GM10266 (cell line): ENCODE measurements around the gene CR2.
"Not testable (repeated sequence)": the region's sequence is repeated elsewhere in the genome, so short reads cannot be mapped to it uniquely, and the experiment has no call there.

ENCODE experiments used
- DNase-seq: peaks from one replicate; pipeline ENCODE4 v3.0.0; 2012; ENCODE audit errors: extremely low spot score
- CTCF ChIP-seq: IDR thresholded peaks from 2 replicates; pipeline ENCODE4 v1.5.1; 2012; ENCODE audit warnings: mild to moderate bottlenecking, low read depth; ENCODE audit not compliant: control insufficient read depth, insufficient read depth; ENCODE audit errors: missing control alignments

The CR2 gene

GRCh38 chr1:207503950-207504349 is 49.8 kb downstream of the CR2 start:
- TF ChIP-seq CTCF, result no peak
- DNase-seq, result no peak

- TF ChIP-seq CTCF, result no peak
- DNase-seq, result no peak
Observed at GRCh38 chr1:207504438-207504837, 50.3 kb downstream of the CR2 start.

GRCh38 chr1:207510444-207510843 is 56.3 kb downstream of the CR2 start:
- no peak for TF ChIP-seq CTCF

GRCh38 chr1:207514890-207515289 is 60.8 kb downstream of the CR2 start:
- no peak for TF ChIP-seq CTCF

More at GRCh38 chr1:207510444-207510843, 56.3 kb downstream of the CR2 start:
- DNase-seq, result no peak

GRCh38 chr1:207516729-207517128 is 62.6 kb downstream of the CR2 start:
- DNase-seq, result no peak
- no peak for TF ChIP-seq CTCF

More at GRCh38 chr1:207514890-207515289, 60.8 kb downstream of the CR2 start:
- no peak for DNase-seq

GRCh38 chr1:207518608-207519236 is 64.6 kb downstream of the CR2 start:
- no peak for TF ChIP-seq CTCF
- DNase-seq, result no peak

- DNase-seq, result no peak
- no peak for TF ChIP-seq CTCF
Observed at GRCh38 chr1:207519505-207520399, 65.6 kb downstream of the CR2 start.

- DNase-seq, result not testable (repeated sequence)
Observed at GRCh38 chr1:207520400-207521345, 66.5 kb downstream of the CR2 start.

GRCh38 chr1:207525239-207525638 is 71.1 kb downstream of the CR2 start:
- not testable (repeated sequence) for DNase-seq

GRCh38 chr1:207528401-207528800 is 74.3 kb downstream of the CR2 start:
- not testable (repeated sequence) for DNase-seq

- not testable (repeated sequence) for DNase-seq
Observed at GRCh38 chr1:207536263-207536662, 82.1 kb downstream of the CR2 start.
